IPS DF 6.9 (cell line): ENCODE results near the gene MCRS1.
A peak's percentile ranks its signal among the peaks of the same experiment; 100 is the strongest.

ENCODE experiments used
- DNase-seq: peaks from one replicate; pipeline ENCODE4 v3.0.0-alpha.2; 2013; ENCODE audit warnings: low read depth, low spot score
- H3K27ac ChIP-seq: one replicate; pipeline ENCODE4 v1.5.1; 2013; ENCODE audit warnings: low read length, control low read depth
- H3K27me3 ChIP-seq: 2 replicates; pipeline ENCODE4 v1.6.1; 2013; ENCODE audit warnings: mild to moderate bottlenecking, low read length; ENCODE audit not compliant: control insufficient read depth, insufficient read depth
- H3K36me3 ChIP-seq: 2 replicates; pipeline ENCODE4 v1.6.1; 2013; ENCODE audit warnings: low read length; ENCODE audit not compliant: control insufficient read depth, insufficient read depth
- H3K4me1 ChIP-seq: 2 replicates; pipeline ENCODE4 v1.6.1; 2013; ENCODE audit warnings: low read length; ENCODE audit not compliant: control insufficient read depth, insufficient read depth
- H3K4me3 ChIP-seq: 2 replicates; pipeline ENCODE4 v1.5.1; 2013; ENCODE audit warnings: mild to moderate bottlenecking, low read length
- H3K9me3 ChIP-seq: 2 replicates; pipeline ENCODE4 v1.6.1; 2013; ENCODE audit warnings: low read length, inconsistent platforms; ENCODE audit not compliant: control insufficient read depth, insufficient read depth
- WGBS: extraction: QIAGEN DNeasy Blood & Tissue Kit; methylation state at CpG from one replicate; pipeline ENCODE4 v1.1.7; 2013; ENCODE audit warnings: mixed read lengths, missing lambda C conversion rate; ENCODE audit not compliant: insufficient read length, insufficient coverage; 5-methylcytosine and 5-hydroxymethylcytosine counted together

The MCRS1 gene

DNA sequence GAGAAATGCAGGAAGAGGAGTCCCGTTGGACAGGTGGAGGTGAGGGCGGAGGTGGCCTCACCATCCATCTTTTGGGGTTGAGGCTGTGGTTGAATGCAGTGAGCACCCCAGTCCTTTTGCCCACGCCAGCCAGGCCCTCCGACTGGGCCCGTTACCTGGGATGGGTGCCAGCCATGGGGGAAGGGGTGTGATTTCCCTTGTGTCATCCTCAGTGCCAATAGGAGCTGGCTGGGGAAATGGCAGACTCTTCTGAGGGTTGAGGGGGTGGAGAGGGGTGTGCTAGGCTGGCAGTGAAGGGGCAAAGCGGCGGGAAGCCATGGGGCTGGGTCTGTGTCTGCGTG is 19.5 kb downstream of the MCRS1 start:
- DNase-seq, result no peak
- no peaks in the 10 kb centered on the region for H3K36me3 ChIP-seq
- H3K9me3 ChIP-seq, result no peaks in the 10 kb centered on the region
- peaks cover 31% of the 10 kb centered on the region for H3K27me3 ChIP-seq
- peaks cover 4% of the 10 kb centered on the region; the same call in 1 of the 2 replicates for H3K4me1 ChIP-seq
- no CpG with 5 or more reads among the region's 8 CpGs for WGBS
- no peak overlapping the region for H3K27ac ChIP-seq
- H3K4me3 ChIP-seq, result no peak overlapping the region

DNA sequence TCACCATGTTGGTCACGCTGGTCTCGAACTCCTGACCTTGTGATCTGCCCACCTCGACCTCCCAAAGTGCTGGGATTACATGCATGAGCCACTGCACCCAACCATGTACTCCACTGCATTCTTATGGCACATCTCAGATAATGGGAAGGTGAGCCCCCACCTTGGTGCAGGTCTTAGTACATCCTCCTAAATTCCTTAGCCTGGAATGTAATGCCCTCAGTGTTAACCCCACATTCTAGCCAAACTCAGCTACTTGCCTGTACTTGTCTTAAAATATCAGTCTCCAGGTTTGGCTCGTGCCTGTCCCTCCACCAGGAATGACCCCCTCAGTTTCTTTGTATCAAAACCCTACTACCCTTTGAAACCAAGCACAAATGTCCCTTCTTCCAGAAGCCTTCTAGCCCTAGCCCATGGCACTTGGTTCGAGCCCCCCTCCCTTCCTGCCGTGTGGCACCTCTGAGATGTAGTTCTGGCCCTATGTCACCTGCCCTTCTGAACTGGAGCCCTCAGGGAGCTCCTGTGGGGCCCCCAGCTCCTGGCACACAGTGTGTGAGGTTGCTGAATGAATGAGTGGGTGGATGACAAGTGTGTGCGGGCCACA is 20.8 kb downstream of the MCRS1 start:
- peaks cover 43% of the 10 kb centered on the region for H3K27me3 ChIP-seq
- H3K36me3 ChIP-seq, result no peaks in the 10 kb centered on the region
- DNase-seq, result no peak
- no peak overlapping the region for H3K4me3 ChIP-seq
- peaks cover 4% of the 10 kb centered on the region; the same call in 1 of the 2 replicates for H3K4me1 ChIP-seq
- H3K27ac ChIP-seq, result no peak overlapping the region
- H3K9me3 ChIP-seq, result no peaks in the 10 kb centered on the region
- no CpG with 5 or more reads among the region's 7 CpGs for WGBS

DNA sequence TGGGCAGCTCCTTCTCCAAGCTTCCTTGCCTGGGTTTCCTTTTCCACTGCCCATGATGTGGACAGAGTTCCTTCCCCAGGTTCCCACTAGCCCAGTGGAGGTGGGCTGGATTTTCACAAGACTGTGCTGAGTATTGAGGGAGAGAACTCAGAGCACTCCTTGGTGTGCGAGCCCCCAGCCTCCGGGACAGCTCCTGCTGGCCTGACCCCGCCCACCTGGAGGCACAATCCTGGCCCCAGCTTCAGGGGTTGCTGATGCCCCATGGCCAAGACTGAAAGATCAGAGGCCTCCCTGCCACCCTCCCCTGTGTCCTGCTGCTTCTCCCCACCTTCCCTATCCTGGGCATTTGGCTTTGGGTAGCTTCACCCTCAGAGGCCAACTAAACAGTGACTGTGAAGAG is 21.5 kb downstream of the MCRS1 start:
- Histone ChIP-seq H3K4me1 (peaks cover 4% of the 10 kb centered on the region; the same call in 1 of the 2 replicates), H3K9me3 (no peaks in the 10 kb centered on the region), H3K4me3 (no peak overlapping the region), H3K27me3 (peaks cover 45% of the 10 kb centered on the region), H3K27ac (no peak overlapping the region), H3K36me3 (no peaks in the 10 kb centered on the region)
- no CpG with 5 or more reads among the region's 3 CpGs for WGBS
- no peak for DNase-seq

DNA sequence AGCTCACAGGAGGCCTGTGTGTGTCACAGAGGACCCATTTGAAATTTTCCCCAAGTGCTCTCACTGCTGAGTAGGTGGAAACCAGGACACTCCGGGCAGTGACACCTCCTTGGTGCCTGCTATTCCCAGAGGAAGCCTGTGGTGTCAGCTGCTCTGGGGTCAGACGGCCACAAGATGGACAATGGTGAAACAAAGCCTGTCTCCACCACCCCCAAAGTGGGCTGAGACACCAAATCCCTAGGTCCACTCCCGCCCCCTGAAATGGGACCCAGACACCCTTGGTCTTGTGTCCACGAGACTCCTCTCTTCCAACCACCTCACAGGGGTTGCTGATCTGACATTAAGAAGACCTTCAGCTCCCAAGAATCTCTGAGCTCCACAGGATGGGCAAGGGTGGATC is 22.1 kb downstream of the MCRS1 start:
- peaks cover 52% of the 10 kb centered on the region for H3K27me3 ChIP-seq

DNA sequence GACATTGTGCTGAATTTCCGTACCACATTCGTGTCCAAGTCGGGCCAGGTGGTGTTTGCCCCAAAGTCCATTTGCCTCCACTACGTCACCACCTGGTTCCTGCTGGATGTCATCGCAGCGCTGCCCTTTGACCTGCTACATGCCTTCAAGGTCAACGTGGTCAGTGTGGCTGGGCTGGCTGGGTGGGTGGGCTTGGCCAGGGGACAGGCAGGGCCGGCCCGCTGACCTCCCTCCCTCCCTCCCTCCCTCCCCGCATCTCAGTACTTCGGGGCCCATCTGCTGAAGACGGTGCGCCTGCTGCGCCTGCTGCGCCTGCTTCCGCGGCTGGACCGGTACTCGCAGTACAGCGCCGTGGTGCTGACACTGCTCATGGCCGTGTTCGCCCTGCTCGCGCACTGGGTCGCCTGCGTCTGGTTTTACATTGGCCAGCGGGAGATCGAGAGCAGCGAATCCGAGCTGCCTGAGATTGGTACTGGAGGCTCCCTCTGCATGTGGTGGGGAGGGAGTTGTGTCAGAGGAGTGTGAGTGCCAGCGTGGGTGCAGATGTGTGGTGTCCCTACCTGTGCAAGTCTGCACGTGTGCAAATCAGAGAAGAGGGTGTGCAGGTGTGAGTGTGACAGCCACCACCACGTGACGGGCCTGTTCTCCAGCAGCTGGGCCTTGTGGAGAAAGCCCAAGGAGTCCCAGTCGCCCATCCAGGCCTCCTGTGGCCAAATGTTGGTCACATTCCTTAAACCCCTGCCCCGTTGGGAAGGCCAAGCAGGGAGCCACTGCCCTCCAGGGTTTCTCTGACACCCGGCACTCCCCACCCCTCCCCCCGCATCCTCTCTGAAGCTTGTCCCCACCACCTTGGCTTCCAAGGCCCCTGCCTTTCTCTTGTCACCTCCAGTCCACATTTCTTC is 23.8 kb downstream of the MCRS1 start:
- peaks cover 63% of the 10 kb centered on the region for H3K27me3 ChIP-seq
- H3K9me3 ChIP-seq, result no peaks in the 10 kb centered on the region
- WGBS, result no CpG with 5 or more reads among the region's 39 CpGs
- no peak overlapping the region for H3K27ac ChIP-seq
- 0 out of 2 replicates have a peak, but pooled peaks cover 2% of the 10 kb centered on the region for H3K4me1 ChIP-seq
- H3K36me3 ChIP-seq, result no peaks in the 10 kb centered on the region
- H3K4me3 ChIP-seq, result peak overlapping the region; percentile 28; the same call in 1 of the 2 replicates
- DNase-seq, result no peak

More for the DNA sequence above, 22.1 kb downstream of the MCRS1 start:
- Histone ChIP-seq H3K27ac (no peak overlapping the region), H3K4me1 (peaks cover 4% of the 10 kb centered on the region; the same call in 1 of the 2 replicates), H3K9me3 (no peaks in the 10 kb centered on the region), H3K36me3 (no peaks in the 10 kb centered on the region), H3K4me3 (no peak overlapping the region)
- WGBS, result no CpG with 5 or more reads among the region's 4 CpGs
- DNase-seq, result no peak

DNA sequence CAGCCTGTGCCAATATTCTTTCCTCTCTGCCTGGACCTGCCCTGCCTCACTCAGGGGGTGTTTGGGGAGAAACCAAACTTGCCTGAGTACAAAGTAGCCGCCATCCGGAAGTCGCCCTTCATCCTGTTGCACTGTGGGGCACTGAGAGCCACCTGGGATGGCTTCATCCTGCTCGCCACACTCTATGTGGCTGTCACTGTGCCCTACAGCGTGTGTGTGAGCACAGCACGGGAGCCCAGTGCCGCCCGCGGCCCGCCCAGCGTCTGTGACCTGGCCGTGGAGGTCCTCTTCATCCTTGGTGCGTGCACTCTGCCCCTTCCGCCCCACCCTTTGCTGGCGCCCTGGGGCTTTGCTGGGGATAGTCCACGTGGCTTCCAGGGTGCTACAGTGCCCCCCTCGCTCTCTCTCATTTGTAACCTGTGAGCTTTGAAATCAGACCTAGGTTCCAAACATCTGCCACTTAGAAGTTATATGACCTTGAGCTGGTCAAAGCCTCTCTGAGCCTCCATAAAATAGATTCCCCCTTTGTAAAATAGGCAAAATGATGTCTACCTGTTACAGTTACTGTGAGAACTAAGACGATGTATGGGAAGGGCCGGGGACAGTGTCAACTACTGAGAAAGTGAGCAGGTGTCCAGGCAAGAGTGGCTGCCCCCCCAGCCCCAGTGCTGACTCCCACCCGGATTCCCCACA is 24.6 kb downstream of the MCRS1 start:
- no peak for DNase-seq
- H3K27ac ChIP-seq, result no peak overlapping the region
- H3K4me3 ChIP-seq, result no peak overlapping the region
- no CpG with 5 or more reads among the region's 20 CpGs for WGBS
- no peaks in the 10 kb centered on the region for H3K36me3 ChIP-seq
- H3K27me3 ChIP-seq, result peaks cover 59% of the 10 kb centered on the region
- H3K4me1 ChIP-seq, result no peaks in the 10 kb centered on the region
- no peaks in the 10 kb centered on the region for H3K9me3 ChIP-seq

DNA sequence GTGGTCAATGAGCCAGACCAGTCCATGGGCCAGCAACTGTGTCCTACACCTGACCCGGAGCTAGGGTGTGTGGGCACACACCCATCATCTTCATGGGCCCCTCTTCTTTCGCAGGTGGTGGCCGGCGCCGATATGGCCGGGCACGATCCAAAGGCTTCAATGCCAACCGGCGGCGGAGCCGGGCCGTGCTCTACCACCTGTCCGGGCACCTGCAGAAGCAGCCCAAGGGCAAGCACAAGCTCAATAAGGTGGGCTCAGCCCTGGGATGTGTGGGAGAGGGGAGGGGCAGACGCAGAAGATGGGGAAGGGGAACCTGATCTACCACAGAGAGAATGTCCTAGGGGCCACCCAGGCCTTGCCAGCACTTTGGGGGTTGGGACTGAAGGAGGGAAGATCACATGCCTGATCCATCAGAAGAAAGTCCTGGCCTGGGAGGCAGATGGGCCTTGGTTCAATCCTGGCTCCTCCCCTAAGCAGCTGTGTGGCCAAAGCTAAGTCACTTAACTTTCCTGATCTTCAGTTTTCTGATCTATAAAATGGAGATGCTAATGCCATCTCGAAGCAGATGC is 25.3 kb downstream of the MCRS1 start:
- Histone ChIP-seq H3K4me3 (no peak overlapping the region), H3K36me3 (no peaks in the 10 kb centered on the region), H3K4me1 (peaks cover under 1% of the 10 kb centered on the region; the same call in 1 of the 2 replicates), H3K9me3 (no peaks in the 10 kb centered on the region), H3K27me3 (peaks cover 62% of the 10 kb centered on the region), H3K27ac (no peak overlapping the region)
- no peak for DNase-seq
- WGBS, result no CpG with 5 or more reads among the region's 15 CpGs

DNA sequence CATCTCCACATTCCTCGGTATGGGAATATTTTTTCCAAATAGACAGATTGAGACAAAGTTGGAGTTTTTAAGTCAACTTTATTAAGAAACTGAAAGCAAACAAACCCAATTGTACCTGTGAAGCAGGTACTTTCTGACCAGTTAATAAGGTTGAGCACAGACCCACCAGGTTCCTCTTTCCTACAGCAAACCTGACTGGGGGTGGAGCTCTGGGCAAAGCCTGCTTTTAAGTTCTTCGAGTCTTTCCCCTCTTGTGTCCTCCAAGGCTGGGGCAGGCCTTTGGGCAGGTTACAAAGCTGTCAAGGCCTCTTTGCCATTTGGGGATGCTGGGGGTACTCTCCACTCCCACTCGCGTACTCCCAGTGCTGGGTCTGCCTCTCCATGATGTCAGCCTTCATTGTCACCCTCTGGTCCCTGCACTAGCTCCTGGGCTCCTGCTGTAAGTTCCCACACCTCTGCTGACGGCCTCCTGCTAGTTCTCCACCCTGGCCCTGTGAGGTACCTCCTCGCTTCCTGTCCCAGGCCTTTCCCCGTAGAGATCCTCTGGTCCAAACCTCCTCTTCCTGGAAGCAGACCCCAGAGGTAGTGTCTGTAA is 25.9 kb downstream of the MCRS1 start:
- WGBS, result no CpG with 5 or more reads among the region's 7 CpGs
- peaks cover 67% of the 10 kb centered on the region for H3K27me3 ChIP-seq
- no peak overlapping the region for H3K27ac ChIP-seq

DNA sequence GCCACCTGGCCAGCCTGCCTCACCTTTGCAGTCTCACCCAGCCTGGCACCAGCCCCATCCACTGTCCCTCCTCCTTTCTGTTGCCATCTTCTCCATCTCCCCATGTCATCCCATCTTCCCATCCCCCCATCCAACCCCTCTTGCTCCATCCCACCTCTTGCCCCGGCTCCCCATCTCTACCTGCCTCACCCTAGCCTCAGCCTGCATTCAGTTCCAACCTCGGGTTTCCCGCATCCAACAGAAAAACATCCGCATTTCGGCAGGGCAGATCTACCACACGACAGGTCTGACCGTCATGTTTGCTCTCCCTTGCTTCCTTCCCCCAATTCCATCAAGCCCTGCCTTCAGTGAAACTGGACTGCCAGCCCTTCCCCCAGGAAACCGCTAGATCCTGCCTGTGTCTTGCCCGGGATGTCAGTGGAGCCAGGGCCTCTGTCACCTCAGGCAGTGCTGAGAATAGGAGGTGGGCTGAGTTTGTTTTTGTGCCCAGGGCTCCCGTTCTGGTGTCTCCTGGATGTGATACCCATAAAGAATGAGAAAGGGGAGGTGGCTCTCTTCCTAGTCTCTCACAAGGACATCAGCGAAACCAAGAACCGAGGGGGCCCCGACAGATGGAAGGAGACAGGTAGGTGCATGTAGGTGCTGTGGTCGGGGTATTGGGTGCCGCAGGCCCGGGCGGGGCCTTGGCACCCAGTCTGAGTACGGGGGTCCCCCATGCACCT is 26.6 kb downstream of the MCRS1 start:
- DNase-seq, result no peak
- Histone ChIP-seq H3K4me1 (peaks cover 3% of the 10 kb centered on the region; the same call in 1 of the 2 replicates), H3K27me3 (peaks cover 74% of the 10 kb centered on the region), H3K36me3 (no peaks in the 10 kb centered on the region), H3K9me3 (no peaks in the 10 kb centered on the region), H3K27ac (no peak overlapping the region), H3K4me3 (no peak overlapping the region)
- WGBS, result no CpG with 5 or more reads among the region's 18 CpGs

More for the DNA sequence above, 25.9 kb downstream of the MCRS1 start:
- H3K4me3 ChIP-seq, result no peak overlapping the region
- H3K36me3 ChIP-seq, result no peaks in the 10 kb centered on the region
- no peaks in the 10 kb centered on the region for H3K9me3 ChIP-seq
- peaks cover 3% of the 10 kb centered on the region; the same call in 1 of the 2 replicates for H3K4me1 ChIP-seq
- DNase-seq, result no peak
